Transverse colon (tissue), 3 donors: ENCODE measurements around the gene ACSM5.

Experiments used
- POLR2A ChIP-seq: fragments of 450-650 bp; IDR thresholded peaks from one replicate; pipeline ENCODE4 v1.6.1; 2016; ENCODE audit warnings: antibody characterized with exemption, mild to moderate bottlenecking, moderate library complexity
- TF ChIP-seq, protein P1 (sequence below), 5 experiments: fragments of 200-600 bp in 3 of 5; fragments of 450-650 bp in 2 of 5; sonication (generic) in 3 of 5; IDR thresholded peaks; 1 replicate in 2 of 5; 2 replicates in 3 of 5; pipeline ENCODE4 v1.5.1; 2016 to 2017; ENCODE audit warnings: antibody characterized with exemption in 5 of 5, inconsistent platforms in 3 of 5, mild to moderate bottlenecking in 2 of 5, moderate library complexity in 1 of 5

- TF ChIP-seq, protein P1, sequence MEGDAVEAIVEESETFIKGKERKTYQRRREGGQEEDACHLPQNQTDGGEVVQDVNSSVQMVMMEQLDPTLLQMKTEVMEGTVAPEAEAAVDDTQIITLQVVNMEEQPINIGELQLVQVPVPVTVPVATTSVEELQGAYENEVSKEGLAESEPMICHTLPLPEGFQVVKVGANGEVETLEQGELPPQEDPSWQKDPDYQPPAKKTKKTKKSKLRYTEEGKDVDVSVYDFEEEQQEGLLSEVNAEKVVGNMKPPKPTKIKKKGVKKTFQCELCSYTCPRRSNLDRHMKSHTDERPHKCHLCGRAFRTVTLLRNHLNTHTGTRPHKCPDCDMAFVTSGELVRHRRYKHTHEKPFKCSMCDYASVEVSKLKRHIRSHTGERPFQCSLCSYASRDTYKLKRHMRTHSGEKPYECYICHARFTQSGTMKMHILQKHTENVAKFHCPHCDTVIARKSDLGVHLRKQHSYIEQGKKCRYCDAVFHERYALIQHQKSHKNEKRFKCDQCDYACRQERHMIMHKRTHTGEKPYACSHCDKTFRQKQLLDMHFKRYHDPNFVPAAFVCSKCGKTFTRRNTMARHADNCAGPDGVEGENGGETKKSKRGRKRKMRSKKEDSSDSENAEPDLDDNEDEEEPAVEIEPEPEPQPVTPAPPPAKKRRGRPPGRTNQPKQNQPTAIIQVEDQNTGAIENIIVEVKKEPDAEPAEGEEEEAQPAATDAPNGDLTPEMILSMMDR (IDR thresholded peaks at IDR 0.05): no peak
- TF ChIP-seq POLR2A: no peak
Measured at GRCh38 chr16:20363191-20363590, 46.1 kb upstream of the ACSM5 start.
